ENCODE measurements around the gene TM4SF4.

GRCh38 chr3:149536429-149536828 is 61.9 kb downstream of the TM4SF4 start:
- TF ChIP-seq, protein P1, sequence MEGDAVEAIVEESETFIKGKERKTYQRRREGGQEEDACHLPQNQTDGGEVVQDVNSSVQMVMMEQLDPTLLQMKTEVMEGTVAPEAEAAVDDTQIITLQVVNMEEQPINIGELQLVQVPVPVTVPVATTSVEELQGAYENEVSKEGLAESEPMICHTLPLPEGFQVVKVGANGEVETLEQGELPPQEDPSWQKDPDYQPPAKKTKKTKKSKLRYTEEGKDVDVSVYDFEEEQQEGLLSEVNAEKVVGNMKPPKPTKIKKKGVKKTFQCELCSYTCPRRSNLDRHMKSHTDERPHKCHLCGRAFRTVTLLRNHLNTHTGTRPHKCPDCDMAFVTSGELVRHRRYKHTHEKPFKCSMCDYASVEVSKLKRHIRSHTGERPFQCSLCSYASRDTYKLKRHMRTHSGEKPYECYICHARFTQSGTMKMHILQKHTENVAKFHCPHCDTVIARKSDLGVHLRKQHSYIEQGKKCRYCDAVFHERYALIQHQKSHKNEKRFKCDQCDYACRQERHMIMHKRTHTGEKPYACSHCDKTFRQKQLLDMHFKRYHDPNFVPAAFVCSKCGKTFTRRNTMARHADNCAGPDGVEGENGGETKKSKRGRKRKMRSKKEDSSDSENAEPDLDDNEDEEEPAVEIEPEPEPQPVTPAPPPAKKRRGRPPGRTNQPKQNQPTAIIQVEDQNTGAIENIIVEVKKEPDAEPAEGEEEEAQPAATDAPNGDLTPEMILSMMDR (IDR thresholded peaks at IDR 0.05; ENCODE audit: low read depth, low read length, missing input control) = no peak
- TF ChIP-seq EGR1 (IDR thresholded peaks at IDR 0.05; ENCODE audit: low read depth in 2 of 2) (no peak), YY1 (IDR thresholded peaks at IDR 0.05) (peak; percentile 37), JUND (IDR thresholded peaks at IDR 0.05) (no peak), HNF4A (conservative IDR thresholded peaks at IDR 0.05) (peak in 1 of 2 donors; percentile 33), REST (IDR thresholded peaks at IDR 0.05) (no peak), ZBTB33 (IDR thresholded peaks at IDR 0.05) (no peak), FOXA1 (IDR thresholded peaks at IDR 0.05) (no peak), RAD21 (IDR thresholded peaks at IDR 0.05) (no peak), TAF1 (conservative IDR thresholded peaks at IDR 0.05) (no peak), NR2F2 (IDR thresholded peaks at IDR 0.05) (no peak)
- TF ChIP-seq, protein P2, sequence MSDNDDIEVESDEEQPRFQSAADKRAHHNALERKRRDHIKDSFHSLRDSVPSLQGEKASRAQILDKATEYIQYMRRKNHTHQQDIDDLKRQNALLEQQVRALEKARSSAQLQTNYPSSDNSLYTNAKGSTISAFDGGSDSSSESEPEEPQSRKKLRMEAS (IDR thresholded peaks at IDR 0.05) = no peak

All from liver (tissue), 3 donors.